Measurements from ENCODE around the gene MYO3B.

MYO3B gene

DNA sequence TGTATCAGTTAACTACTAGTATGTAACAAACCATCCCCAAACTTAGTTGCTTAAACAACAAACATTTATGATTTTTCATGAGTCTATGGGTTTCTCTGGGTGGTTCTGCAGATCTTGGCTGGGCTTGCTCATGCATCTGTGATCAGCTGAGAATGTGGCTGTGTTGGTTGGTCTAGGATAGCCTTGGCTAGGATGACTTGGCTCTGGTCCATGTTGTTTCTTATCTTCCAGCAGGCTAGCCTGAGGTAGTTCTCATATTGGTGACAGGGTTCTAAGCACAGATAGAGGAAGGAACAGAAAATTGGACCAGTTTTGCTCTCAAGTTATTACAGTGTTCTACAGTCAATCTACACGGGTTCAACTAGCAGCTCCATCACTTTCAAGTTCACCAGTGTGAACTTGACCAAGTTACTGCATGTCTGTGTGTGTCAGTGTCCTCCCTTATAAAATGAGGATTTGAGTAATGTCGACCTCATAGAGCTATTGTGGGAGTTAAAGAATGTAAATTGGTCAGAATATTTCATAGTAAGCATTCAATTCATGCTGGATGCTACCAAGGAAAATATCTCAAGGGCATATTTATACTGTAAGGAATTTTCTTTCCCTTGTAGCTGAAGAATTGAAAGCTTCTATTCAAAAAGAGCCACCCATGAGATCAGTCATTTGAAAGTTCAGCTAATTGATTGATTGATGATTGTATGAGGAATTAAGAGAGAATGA, 65.3 kb downstream of the MYO3B start:
- TF ChIP-seq, protein P1, sequence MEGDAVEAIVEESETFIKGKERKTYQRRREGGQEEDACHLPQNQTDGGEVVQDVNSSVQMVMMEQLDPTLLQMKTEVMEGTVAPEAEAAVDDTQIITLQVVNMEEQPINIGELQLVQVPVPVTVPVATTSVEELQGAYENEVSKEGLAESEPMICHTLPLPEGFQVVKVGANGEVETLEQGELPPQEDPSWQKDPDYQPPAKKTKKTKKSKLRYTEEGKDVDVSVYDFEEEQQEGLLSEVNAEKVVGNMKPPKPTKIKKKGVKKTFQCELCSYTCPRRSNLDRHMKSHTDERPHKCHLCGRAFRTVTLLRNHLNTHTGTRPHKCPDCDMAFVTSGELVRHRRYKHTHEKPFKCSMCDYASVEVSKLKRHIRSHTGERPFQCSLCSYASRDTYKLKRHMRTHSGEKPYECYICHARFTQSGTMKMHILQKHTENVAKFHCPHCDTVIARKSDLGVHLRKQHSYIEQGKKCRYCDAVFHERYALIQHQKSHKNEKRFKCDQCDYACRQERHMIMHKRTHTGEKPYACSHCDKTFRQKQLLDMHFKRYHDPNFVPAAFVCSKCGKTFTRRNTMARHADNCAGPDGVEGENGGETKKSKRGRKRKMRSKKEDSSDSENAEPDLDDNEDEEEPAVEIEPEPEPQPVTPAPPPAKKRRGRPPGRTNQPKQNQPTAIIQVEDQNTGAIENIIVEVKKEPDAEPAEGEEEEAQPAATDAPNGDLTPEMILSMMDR (IDR thresholded peaks at IDR 0.05; ENCODE audit: insufficient read depth, missing control alignments): no peak
- DNase-seq (ENCODE audit: insufficient read length, low spot score) (no peak), FAIRE-seq (no peak)

DNA sequence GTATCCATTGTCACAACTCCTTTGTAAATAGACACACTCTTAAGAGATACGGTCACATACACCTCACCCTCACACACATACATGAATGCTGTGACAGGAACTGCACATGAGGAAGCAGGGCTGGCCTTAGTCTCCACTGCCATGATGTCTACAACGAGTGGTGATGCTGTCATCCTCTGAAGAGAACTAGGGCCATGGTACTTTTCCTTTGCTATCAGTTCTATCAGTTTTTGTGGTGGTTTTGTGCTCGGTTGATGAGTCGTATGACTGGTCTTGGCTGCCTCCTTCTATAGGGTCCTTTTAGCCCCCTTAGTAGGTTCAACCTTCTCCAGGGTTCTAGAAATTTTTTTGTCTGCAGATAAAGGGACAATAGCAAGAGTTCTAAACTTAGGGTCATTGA, 66.0 kb downstream of the MYO3B start:
- FAIRE-seq: no peak
- TF ChIP-seq, protein P1 (IDR thresholded peaks at IDR 0.05; ENCODE audit: insufficient read depth, missing control alignments): no peak
- DNase-seq (ENCODE audit: insufficient read length, low spot score): no peak

DNA sequence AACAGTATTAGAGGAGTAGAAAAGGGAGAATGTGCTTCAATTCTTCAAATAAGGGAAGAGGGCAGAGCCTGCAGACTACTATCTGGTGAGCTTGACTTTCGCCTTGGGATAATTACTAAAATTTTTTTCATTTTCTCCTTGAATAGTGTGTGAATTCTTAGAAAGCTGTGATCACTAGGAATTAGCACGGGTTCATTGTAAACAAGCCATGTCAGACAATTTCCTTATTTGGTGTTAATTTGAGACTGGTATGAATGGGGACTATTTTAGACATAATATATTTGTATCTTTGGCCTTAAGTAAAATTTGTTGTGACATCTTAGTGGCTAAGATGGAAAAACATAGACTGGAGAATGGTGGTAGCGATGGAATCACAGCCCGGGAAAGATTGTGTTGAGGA, 66.6 kb downstream of the MYO3B start:
- DNase-seq (ENCODE audit: insufficient read length, low spot score) (no peak), FAIRE-seq (no peak)
- TF ChIP-seq, protein P1 (IDR thresholded peaks at IDR 0.05; ENCODE audit: insufficient read depth, missing control alignments): no peak

DNA sequence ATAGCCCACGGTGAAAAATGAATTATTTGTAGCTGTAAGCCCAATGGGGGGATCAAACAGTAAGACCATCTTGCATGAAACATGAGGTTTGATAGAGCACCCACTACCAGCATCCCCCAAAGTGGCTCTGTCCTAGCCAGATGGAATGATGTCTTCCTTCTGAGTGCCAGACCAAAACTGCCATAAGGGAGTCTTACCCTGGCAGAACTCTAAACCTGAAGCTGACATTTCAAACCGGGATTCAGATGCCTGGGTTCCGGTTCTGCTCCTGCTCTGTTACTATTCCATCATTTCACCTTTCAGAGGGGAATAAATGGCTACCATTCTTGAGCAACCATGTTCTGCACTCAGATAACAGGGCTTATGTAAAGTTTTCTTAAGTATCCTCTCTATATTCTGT, 67.4 kb downstream of the MYO3B start:
- TF ChIP-seq, protein P1 (IDR thresholded peaks at IDR 0.05; ENCODE audit: insufficient read depth, missing control alignments): no peak
- no peak for FAIRE-seq
- DNase-seq (ENCODE audit: insufficient read length, low spot score): no peak

DNA sequence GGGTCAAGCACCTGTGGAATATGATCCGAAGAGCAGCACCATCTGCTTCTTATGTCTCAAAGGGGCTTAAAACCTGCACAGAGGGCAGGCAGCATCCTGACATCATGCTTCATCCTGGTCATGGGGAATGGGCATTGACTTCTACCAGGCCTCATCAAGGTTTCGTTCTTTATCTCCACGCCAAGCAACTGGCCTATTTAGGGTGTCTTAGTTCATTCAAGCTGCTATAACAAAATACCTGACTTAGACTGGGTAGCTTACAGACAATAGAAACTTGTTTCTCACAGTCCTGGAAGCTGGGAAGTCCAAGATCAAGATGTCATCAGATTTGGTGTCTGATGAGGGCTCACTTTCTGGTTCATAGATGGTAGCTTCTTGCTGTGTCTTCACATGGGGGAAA, 69.4 kb downstream of the MYO3B start:
- DNase-seq (ENCODE audit: insufficient read length, low spot score) (no peak), FAIRE-seq (no peak)
- TF ChIP-seq, protein P1 (IDR thresholded peaks at IDR 0.05; ENCODE audit: insufficient read depth, missing control alignments): no peak

DNA sequence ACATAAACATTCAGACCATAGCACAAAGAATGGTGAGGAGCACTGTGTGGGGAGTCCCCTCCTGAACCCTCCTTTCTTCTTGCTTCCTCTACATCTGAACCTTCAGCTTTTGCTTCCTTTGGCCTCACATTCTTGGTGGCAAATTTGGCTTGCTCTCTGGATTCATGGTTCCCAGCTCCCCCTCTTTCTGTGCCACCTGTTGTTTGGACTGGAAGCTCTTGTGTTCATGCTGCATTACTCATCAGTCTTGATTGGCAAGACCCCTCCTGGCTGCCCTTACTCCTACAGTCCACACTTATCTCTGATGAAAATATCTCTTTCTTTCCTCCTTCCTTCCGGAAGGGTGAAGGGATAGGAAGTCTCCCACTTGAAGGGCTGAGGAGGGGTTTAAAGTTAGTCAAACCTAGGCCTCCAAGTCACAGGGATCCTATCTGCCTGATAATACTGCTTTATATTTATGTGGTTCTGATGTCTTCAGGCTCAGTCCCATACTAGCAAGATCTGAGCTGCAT, 70.0 kb downstream of the MYO3B start:
- TF ChIP-seq, protein P1 (IDR thresholded peaks at IDR 0.05; ENCODE audit: insufficient read depth, missing control alignments): no peak
- no peak for DNase-seq (ENCODE audit: insufficient read length, low spot score)
- FAIRE-seq: no peak
